Measurements from ENCODE around the gene A4GNT.

A4GNT gene

GRCh38 chr3:138078901-138079344 lies 53.3 kb downstream of the A4GNT start:
- DNase-seq (ENCODE audit: low read depth), result no peak

- DNase-seq (ENCODE audit: low read depth), result no peak
These were observed 54.1 kb downstream of the A4GNT start for GRCh38 chr3:138078096-138078495.
